H9 (cell line): ENCODE measurements around the gene RBBP4. TPM values are rescaled to one million over a fixed set of nuclear protein-coding genes. Genes with fewer than 3 reads are reported as not detected.

ENCODE experiments used
- DNase-seq: peaks from one replicate; pipeline ENCODE4 v3.0.0-alpha.2; 2017
- H2AFZ ChIP-seq: one replicate; pipeline ENCODE4 v1.6.1; 2013; ENCODE audit warnings: mild to moderate bottlenecking, low read length, control low read depth, moderate library complexity
- H2AK5ac ChIP-seq: 2 replicates; pipeline ENCODE4 v1.6.1; 2013; ENCODE audit warnings: low read length, control low read depth, mixed read lengths; ENCODE audit not compliant: insufficient read length
- H2BK120ac ChIP-seq: one replicate; pipeline ENCODE4 v1.6.1; 2013; ENCODE audit warnings: low read depth, mild to moderate bottlenecking, low read length, control low read depth, inconsistent platforms; ENCODE audit not compliant: poor library complexity, severe bottlenecking
- H2BK12ac ChIP-seq: 2 replicates; pipeline ENCODE4 v1.6.1; 2013; ENCODE audit warnings: low read length, control low read depth, mixed read lengths, low read depth; ENCODE audit not compliant: insufficient read length
- H2BK15ac ChIP-seq: 2 replicates; pipeline ENCODE4 v1.6.1; 2013; ENCODE audit warnings: low read depth, low read length, control low read depth
- H2BK20ac ChIP-seq: one replicate; pipeline ENCODE4 v1.6.1; 2013; ENCODE audit warnings: low read depth, mild to moderate bottlenecking, low read length, control low read depth, inconsistent platforms; ENCODE audit not compliant: poor library complexity, severe bottlenecking
- H2BK5ac ChIP-seq: 2 replicates; pipeline ENCODE4 v1.6.1; 2013; ENCODE audit warnings: low read length, control low read depth, mixed read lengths; ENCODE audit not compliant: insufficient read length
- H3K14ac ChIP-seq: 2 replicates; pipeline ENCODE4 v1.6.1; 2013; ENCODE audit warnings: low read length, control low read depth; ENCODE audit not compliant: insufficient read depth
- H3K18ac ChIP-seq: 2 replicates; pipeline ENCODE4 v1.6.1; 2013; ENCODE audit warnings: low read depth, mild to moderate bottlenecking, mixed read lengths, low read length, control low read depth; ENCODE audit not compliant: insufficient read length
- H3K23ac ChIP-seq: 2 replicates; pipeline ENCODE4 v1.6.1; 2013; ENCODE audit warnings: low read length, control low read depth, mixed read lengths, low read depth; ENCODE audit not compliant: insufficient read length
- H3K23me2 ChIP-seq: 2 replicates; pipeline ENCODE4 v1.6.1; 2013; ENCODE audit warnings: low read depth, mild to moderate bottlenecking, mixed read lengths, low read length, control low read depth; ENCODE audit not compliant: insufficient read length, poor library complexity, severe bottlenecking
- H3K27ac ChIP-seq: 2 replicates; pipeline ENCODE4 v1.5.1; 2013; ENCODE audit warnings: low read length, control low read depth, mixed read lengths, low read depth; ENCODE audit not compliant: insufficient read length
- H3K27me3 ChIP-seq: 2 replicates; pipeline ENCODE4 v1.6.1; 2013; ENCODE audit warnings: low read length, control low read depth, inconsistent platforms; ENCODE audit not compliant: insufficient read depth
- H3K4ac ChIP-seq: 2 replicates; pipeline ENCODE4 v1.6.1; 2013; ENCODE audit warnings: low read depth, mild to moderate bottlenecking, control low read depth, inconsistent platforms, low read length, moderate library complexity
- H3K4me1 ChIP-seq: 2 replicates; pipeline ENCODE4 v1.6.1; 2013; ENCODE audit warnings: low read length, control low read depth, inconsistent platforms; ENCODE audit not compliant: insufficient read depth
- H3K4me2 ChIP-seq: 2 replicates; pipeline ENCODE4 v1.6.1; 2013; ENCODE audit warnings: low read length, control low read depth, mixed read lengths; ENCODE audit not compliant: insufficient read length, insufficient read depth
- H3K56ac ChIP-seq: 2 replicates; pipeline ENCODE4 v1.6.1; 2013; ENCODE audit warnings: low read depth, mild to moderate bottlenecking, mixed read lengths, low read length, control low read depth; ENCODE audit not compliant: insufficient read length
- H3K79me1 ChIP-seq: 2 replicates; pipeline ENCODE4 v1.6.1; 2013; ENCODE audit warnings: low read depth, mild to moderate bottlenecking, moderate library complexity, low read length, control low read depth, inconsistent platforms; ENCODE audit not compliant: insufficient read depth, poor library complexity, severe bottlenecking
- H3K79me2 ChIP-seq: 2 replicates; pipeline ENCODE4 v1.6.1; 2013; ENCODE audit warnings: low read length, control low read depth, inconsistent platforms; ENCODE audit not compliant: insufficient read depth
- H3K9ac ChIP-seq: 2 replicates; pipeline ENCODE4 v1.6.1; 2013; ENCODE audit warnings: low read length, control low read depth, mixed read lengths; ENCODE audit not compliant: insufficient read length; ENCODE audit errors: extremely low read depth
- H3K9me3 ChIP-seq: one replicate; pipeline ENCODE4 v1.6.1; 2013; ENCODE audit warnings: low read depth, low read length, inconsistent platforms; ENCODE audit not compliant: control insufficient read depth
- H3T11ph ChIP-seq: one replicate; pipeline ENCODE4 v1.6.1; 2013; ENCODE audit warnings: mild to moderate bottlenecking, low read length, control low read depth, inconsistent platforms
- H4K20me1 ChIP-seq: one replicate; pipeline ENCODE4 v1.6.1; 2013; ENCODE audit not compliant: control insufficient read depth, insufficient read length, insufficient read depth
- H4K5ac ChIP-seq: 2 replicates; pipeline ENCODE4 v1.6.1; 2013; ENCODE audit warnings: low read depth, mild to moderate bottlenecking, mixed read lengths, low read length, control low read depth; ENCODE audit not compliant: insufficient read length
- H4K8ac ChIP-seq: replicated peaks from 2 replicates; pipeline ENCODE4 v1.6.1; 2013; ENCODE audit warnings: low read length, control low read depth, mixed read lengths, low read depth; ENCODE audit not compliant: insufficient read length
- H4K91ac ChIP-seq: 2 replicates; pipeline ENCODE4 v1.6.1; 2013; ENCODE audit warnings: low read depth, mild to moderate bottlenecking, moderate library complexity, mixed read lengths, low read length, control low read depth; ENCODE audit not compliant: insufficient read length
- H3K27ac Mint-ChIP-seq, 3 experiments: 2 replicates in 2 of 3; 3 replicates in 1 of 3; pipeline ENCODE4 v1.8.0; 2020 to 2021; ENCODE audit warnings: mixed read lengths in 3 of 3, mild to moderate bottlenecking in 1 of 3, moderate library complexity in 1 of 3
- H3K27me3 Mint-ChIP-seq: 2 replicates; pipeline ENCODE4 v1.8.0; 2021; ENCODE audit warnings: low read depth, mild to moderate bottlenecking, moderate library complexity, mixed read lengths
- H3K36me3 Mint-ChIP-seq, 3 experiments: 2 replicates in 2 of 3; 3 replicates in 1 of 3; pipeline ENCODE4 v1.8.0; 2020 to 2021; ENCODE audit warnings: low read depth in 3 of 3, mixed read lengths in 3 of 3; ENCODE audit not compliant: insufficient read depth in 1 of 3
- H3K4me1 Mint-ChIP-seq, 2 experiments: 2 replicates each; pipeline ENCODE4 v1.8.0; 2020; ENCODE audit warnings: mixed read lengths in 2 of 2
- H3K4me3 Mint-ChIP-seq, 2 experiments: 2 replicates in 1 of 2; 3 replicates in 1 of 2; pipeline ENCODE4 v1.8.0; 2020 to 2021; ENCODE audit warnings: mild to moderate bottlenecking in 2 of 2, mixed read lengths in 2 of 2, moderate library complexity in 1 of 2
- H3K9me3 Mint-ChIP-seq, 2 experiments: 2 replicates in 1 of 2; 3 replicates in 1 of 2; pipeline ENCODE4 v1.8.0; 2020; ENCODE audit warnings: mild to moderate bottlenecking in 2 of 2, mixed read lengths in 2 of 2, moderate library complexity in 1 of 2
- WGBS: extraction: QIAGEN DNeasy Blood & Tissue Kit; methylation state at CpG from one replicate; pipeline ENCODE4 v1.1.7; 2013; ENCODE audit warnings: missing lambda C conversion rate, low lambda C conversion rate, mixed read lengths; ENCODE audit not compliant: insufficient read length; ENCODE audit errors: extremely low coverage; 5-methylcytosine and 5-hydroxymethylcytosine counted together
- total RNA-seq: library from RNA; stranded (reverse); gene quantifications from 2 replicates; pipeline ENCODE4 v1.2.1, GENCODE V29; 2021
- TF ChIP-seq, protein P1 (sequence below): fragments of 200-600 bp; sonication (generic); conservative IDR thresholded peaks from 3 replicates; pipeline ENCODE4 v1.8.0; 2021; ENCODE audit warnings: antibody characterized with exemption, mild to moderate bottlenecking

The RBBP4 gene
- total RNA-seq, 1 experiment from 2014 or later: 416 TPM

DNA sequence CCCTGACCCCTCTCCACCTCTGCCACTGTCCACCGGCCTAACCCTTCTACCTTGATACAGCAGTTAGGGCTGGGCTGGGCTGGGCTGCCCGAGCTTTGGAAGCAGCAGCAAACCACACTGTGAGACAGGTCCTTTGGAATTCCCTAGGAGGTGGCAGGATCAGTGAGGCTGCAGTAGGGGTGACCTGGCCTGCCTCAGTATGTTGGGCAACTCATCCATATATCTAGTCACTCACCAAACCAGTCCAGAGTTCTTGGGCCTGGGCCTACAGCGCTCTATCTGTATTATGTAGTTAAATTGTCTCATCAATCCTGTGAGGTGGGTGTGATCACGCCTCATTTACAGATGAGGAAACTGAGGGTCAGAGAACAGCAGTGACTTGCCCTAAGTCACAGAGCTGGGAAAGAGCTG, 64.9 kb downstream of the RBBP4 start:
- Histone ChIP-seq H2BK15ac (no peak overlapping the region), H3K56ac (no peak overlapping the region), H3K4ac (no peak overlapping the region), H3K9me3 (no peaks in the 10 kb centered on the region), H4K5ac (no peak overlapping the region), H3K4me2 (no peak overlapping the region), H3K23me2 (peaks cover 5% of the 10 kb centered on the region), H3K27me3 (no peaks in the 10 kb centered on the region), H3T11ph (no peak overlapping the region), H2BK5ac (no peak overlapping the region), H2BK120ac (no peak overlapping the region), H4K91ac (no peak overlapping the region), H3K14ac (no peak overlapping the region; the same call in 1 of the 2 replicates), H3K27ac (no peak overlapping the region), H3K9ac (no peak overlapping the region), H2AK5ac (no peak overlapping the region), H4K8ac (no peak overlapping the region), H3K79me2 (no peaks in the 10 kb centered on the region), H2BK20ac (no peak overlapping the region), H4K20me1 (no peaks in the 10 kb centered on the region), H3K4me1 (peaks cover 2% of the 10 kb centered on the region; the same call in 1 of the 2 replicates), H2AFZ (no peak overlapping the region), H3K18ac (no peak overlapping the region), H3K23ac (no peak overlapping the region), H3K79me1 (no peaks in the 10 kb centered on the region), H2BK12ac (no peak overlapping the region)
- H3K36me3 Mint-ChIP-seq: no peaks in the 10 kb centered on the region
- peaks cover 25 to 31% of the 10 kb centered on the region in 2 experiments for H3K4me1 Mint-ChIP-seq
- H3K27ac Mint-ChIP-seq: peak overlapping the region in 2 of 3 experiments; percentile 89 to 95; a peak in 5 of 7 replicates
- peak overlapping the region in 1 of 2 experiments; percentile 52; a peak in 1 of 5 replicates for H3K4me3 Mint-ChIP-seq
- no CpG with 5 or more reads among the region's 4 CpGs for WGBS
- TF ChIP-seq, protein P1, sequence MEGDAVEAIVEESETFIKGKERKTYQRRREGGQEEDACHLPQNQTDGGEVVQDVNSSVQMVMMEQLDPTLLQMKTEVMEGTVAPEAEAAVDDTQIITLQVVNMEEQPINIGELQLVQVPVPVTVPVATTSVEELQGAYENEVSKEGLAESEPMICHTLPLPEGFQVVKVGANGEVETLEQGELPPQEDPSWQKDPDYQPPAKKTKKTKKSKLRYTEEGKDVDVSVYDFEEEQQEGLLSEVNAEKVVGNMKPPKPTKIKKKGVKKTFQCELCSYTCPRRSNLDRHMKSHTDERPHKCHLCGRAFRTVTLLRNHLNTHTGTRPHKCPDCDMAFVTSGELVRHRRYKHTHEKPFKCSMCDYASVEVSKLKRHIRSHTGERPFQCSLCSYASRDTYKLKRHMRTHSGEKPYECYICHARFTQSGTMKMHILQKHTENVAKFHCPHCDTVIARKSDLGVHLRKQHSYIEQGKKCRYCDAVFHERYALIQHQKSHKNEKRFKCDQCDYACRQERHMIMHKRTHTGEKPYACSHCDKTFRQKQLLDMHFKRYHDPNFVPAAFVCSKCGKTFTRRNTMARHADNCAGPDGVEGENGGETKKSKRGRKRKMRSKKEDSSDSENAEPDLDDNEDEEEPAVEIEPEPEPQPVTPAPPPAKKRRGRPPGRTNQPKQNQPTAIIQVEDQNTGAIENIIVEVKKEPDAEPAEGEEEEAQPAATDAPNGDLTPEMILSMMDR: no peak
- DNase-seq: no peak
- no peaks in the 10 kb centered on the region for H3K9me3 Mint-ChIP-seq
- H3K27me3 Mint-ChIP-seq: peaks cover 16% of the 10 kb centered on the region
